C1 segment of cervical spinal cord (tissue), 14 donors: ENCODE data around the gene TRMT44.
"Not testable (repeated sequence)": the region's sequence is repeated elsewhere in the genome, so short reads cannot be mapped to it uniquely, and the experiment has no call there.

Source experiments
- DNase-seq, 14 donors: peaks; one replicate each; lab custom pipeline; 2025; lab: John Stamatoyannopoulos, UW

TRMT44 gene

DNA sequence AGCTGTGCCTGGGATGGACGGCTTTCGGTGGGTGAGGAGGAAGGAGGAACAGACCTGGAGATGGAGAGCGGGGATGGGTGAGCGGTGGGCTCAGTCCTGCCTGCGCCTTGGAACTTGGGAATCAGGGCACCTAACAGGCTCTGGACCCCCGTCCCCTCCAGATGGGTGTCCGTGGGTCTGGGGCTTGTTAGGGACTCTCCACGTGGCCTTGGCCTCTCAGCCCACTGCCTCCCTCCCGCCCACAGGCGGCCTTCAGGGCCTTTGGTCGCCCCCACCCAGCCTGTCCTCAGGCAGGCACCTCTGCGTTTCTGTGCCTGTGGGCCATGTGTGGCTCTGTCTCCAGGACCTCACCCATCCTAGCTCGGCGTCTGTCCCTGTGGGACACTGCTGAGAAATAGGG lies 29.0 kb downstream of the TRMT44 start:
- DNase-seq: no peak

- peak in 2 of 14 donors; percentile 7 to 30 for DNase-seq
These were observed 30.0 kb downstream of the TRMT44 start for GRCh38 chr4:8470451-8471024.

DNA sequence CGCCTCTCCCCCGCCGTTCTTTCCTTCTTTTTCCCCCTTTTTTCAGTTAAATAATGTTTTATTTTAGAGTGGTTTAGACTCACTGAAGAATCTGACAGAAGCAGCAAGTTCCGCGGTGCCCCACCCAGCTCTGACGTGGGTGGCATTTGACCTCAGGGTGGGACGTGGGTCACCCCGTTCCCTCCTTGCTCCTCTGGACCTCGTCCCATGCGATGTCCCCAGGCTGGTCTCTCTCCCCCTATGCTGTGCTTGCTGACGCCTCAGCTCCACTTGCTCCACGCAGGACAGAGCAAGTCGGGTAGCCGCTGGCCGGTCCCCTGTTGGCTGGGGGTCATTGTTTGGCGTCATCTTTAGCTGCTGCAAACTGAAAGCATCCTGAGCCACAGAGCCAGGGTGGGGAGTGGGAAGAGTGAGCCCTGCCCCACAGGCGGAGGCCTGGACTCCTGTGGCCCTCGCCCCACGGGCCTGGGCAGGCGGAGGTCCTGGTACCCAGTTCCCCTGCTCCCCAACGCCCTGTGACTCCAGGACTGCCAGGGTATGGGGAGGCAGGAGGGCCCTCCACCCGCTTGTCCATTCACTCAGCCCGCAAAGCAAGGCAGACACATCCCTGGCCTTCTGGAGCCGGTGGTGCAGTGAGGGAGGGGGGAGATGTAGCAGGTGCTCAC lies 30.8 kb downstream of the TRMT44 start:
- no peak for DNase-seq

- no peak for DNase-seq
These were observed 31.6 kb downstream of the TRMT44 start for GRCh38 chr4:8472158-8472688.

- no peak for DNase-seq
These were observed 32.2 kb downstream of the TRMT44 start for GRCh38 chr4:8472689-8473197.

DNA sequence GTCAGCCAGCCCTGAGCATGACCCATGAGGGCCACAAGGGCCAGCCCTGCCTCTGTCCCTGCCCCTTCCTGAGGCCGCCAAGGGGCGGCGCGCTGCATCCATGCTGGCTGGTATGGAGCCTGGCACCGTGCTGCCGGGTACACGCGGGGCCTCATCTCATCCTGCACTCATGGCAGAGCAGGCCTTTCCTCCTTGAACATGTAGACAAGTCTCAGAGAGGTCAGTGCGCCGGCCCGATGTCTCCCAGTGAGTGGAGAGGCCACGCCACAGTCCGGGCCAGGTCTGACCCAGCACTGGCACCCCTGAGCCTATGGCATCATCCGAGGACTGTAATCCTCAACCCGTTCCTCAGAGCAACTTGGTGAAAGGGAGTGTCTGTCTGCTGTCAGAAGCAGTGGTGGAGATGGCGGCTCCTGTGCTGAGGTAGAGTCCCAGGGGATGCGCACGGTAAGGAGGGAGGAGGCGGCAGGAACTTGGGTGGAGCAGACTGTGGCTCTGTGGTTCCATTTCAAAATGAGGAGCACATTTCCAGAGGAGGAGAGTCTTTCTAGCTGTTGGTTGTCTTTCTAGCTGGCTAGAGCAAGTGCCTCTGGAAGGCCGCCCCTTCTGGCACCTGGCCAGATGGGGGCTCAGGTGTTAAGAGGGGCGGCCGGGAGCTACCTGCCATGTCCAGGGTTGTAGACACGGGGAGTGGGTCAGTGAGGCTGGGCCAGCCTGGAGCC lies 32.8 kb downstream of the TRMT44 start:
- no peak for DNase-seq

DNA sequence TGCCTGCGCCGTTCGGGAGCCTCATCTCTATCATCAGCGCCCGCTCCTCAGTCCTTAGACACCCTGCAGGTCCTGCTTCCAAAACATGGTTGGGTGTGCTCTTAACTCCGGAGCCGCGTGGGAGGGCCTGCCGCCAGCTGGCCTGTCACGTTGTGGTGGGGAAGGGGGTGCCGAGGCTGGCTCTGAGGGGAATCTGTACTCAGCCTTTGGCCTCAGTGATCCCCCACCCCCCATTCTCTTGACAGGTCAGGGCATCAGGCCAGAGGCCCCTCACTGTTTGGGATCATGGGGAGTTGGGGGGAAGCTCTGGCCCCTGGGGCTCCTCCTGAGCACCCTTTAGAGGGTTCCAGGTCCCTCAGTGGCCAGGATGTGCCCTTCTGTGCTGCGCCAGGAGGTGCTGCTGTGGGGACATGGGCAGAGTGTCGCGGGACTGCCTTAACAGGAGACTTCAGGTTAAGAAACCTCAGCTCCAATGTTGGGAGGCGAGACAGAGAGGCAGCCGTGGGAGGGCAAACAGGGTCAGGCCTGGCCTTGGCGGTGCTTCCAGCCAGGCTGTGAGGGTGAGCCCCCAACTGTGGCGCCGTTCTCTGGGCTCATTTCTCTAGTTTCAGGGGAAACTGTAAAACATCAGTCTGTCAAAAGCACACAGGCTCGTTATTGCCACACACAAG lies 33.5 kb downstream of the TRMT44 start:
- DNase-seq: no peak

DNA sequence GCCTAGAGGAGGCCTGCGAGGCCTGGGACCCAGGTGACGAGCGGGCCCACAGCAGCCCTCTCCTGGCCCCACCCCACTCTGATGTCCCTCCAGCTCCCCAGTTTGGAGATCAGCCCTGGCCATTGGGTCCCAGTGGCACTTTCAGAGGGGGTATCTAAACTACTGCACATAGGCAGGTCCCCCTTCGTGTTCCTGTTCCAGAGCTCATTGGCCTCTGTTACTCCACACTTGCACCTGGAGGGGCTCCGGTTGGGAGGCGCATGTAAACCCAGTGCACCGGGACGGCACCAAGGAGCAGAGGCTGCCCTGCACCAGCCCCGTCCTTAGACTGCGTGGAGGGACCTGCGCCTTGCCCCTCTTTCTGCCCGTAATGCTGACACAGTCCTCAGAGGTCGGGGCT lies 34.3 kb downstream of the TRMT44 start:
- DNase-seq: no peak

- no peak for DNase-seq
These were observed 35.4 kb downstream of the TRMT44 start for GRCh38 chr4:8475751-8476575.

GRCh38 chr4:8477095-8477635 lies 36.6 kb downstream of the TRMT44 start:
- DNase-seq: no peak

- DNase-seq: no peak
These were observed 37.1 kb downstream of the TRMT44 start for GRCh38 chr4:8477676-8478075.

GRCh38 chr4:8478371-8478770 lies 37.8 kb downstream of the TRMT44 start:
- DNase-seq: no peak

DNA sequence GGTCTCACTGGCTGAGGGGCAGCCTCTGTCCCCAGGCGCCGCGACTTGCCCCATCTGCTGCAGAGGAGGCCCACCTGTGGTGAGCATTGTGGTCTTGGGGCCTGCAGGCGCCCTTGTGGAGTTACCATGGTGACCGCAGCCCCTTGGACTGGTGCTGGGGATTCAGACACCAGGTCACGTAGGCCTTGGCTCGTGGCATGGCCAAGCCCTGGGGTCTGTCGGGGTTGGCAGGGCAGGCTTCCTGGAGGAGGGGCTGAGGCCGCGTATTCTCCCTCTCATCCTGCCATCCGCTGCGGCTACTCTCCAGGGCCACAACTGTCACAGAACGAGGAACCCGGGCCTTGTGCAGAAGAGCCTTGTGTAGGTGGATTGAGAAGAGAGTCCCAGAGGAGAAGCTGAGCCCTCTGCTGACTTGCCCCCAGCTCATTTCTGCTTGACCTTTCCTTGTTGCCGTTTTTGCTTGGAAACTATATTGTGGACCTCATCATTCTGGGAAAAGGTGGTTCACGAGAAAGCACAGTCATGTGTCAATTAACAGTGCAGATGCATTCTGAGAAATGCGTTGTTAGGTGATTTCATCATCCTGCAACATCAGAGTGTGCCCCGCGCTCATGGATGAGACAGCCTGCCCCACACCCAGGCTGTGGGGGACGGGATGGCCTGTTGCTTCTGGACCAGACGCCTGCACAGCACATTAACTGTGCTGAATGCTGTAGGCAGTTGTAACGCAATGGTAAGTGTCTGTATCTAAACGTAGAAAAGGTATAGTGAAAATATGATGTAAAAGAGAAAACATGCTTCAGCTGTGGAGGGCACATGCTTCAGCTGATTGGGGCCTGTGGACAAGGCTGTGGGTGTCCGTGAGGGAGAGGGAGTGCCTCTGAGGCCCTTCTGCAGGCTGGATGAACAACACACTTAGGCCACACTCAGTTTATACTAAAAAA lies 38.5 kb downstream of the TRMT44 start:
- DNase-seq: no peak

DNA sequence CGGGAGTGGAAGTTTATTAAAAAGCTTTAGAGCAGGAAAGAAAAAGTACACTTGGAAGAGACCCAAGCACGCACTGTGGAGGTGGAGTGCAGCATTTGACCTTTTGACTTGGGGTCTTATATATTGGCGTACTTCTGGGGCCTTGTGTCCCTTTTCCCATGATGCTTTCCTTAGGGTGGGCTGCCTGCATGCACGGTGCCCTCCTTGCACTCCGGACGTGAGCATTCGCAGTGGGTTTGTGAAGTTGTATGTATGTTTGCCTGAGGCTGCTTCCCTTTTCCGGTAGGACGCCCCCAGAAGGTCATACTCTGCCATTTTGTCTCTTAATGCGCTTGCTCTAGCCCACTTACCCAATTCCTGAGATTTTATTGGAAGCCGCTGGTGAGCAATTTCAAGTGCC lies 39.6 kb downstream of the TRMT44 start:
- no peak for DNase-seq

GRCh38 chr4:8486643-8487042 lies 46.1 kb downstream of the TRMT44 start:
- DNase-seq: not testable (repeated sequence)

DNA sequence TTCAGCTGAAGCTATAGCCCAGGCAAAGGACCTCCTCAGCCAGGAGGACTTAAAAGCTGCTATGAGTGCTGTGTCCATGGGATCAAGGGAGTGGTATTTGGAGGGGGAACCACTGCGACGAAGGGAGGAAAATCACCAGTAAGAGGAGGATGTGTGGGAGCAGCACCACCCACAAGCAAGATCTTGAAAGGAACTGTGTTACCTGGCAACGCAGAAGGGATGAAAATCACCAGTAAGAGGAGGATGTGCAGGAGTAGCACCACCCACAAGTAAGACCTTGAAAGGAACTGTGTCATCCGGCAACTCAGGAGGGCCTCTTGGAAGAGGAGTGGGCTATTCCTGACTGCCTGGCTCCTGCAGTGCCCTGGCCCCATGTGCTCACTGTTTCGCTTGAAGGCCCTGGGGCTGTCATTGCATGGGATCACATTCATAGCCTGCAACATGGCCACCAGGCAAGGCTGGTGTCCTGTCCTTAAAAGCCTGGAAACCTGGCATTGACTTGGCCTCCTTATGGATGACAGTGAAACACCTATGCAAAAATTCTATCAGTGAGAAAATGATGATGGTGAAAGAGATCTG lies 48.3 kb downstream of the TRMT44 start:
- DNase-seq: no peak

DNA sequence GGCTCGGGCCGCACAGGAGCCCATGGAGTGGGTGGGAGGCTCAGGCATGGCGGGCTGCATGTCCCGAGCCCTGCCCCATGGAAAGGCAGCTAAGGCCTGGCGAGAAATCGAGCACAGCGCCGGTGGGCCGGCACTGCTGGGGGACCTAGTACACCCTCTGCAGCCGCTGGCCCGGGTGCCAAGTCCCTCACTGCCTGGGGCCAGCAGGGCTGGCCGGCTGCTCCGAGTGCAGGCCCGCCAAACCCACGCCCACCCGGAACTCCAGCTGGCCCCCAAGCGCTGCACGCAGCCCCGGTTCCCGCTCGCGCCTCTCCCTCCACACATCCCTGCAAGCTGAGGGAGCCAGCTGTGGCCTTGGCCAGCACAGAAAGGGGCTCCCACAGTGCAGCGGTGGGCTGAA lies 50.9 kb downstream of the TRMT44 start:
- DNase-seq: not testable (repeated sequence)

DNA sequence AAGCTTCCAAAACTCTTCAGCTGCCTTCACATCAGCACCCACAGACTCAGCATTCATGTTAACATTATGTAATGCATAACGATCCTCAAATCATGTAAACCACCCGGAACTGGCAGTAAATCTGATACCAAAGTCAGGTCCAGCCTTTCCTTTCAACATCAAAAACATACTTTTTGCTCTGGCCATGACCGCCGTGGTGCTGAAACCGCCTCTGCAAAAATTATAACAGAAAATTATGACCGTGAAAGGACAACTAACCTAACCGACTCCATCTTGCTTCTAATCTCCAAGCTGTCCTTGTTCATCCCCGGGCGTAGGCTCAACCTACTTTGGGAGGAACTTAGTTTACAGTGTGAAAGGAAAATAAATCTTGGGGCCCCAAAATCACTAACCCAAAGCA lies 51.6 kb downstream of the TRMT44 start:
- DNase-seq: no peak

DNA sequence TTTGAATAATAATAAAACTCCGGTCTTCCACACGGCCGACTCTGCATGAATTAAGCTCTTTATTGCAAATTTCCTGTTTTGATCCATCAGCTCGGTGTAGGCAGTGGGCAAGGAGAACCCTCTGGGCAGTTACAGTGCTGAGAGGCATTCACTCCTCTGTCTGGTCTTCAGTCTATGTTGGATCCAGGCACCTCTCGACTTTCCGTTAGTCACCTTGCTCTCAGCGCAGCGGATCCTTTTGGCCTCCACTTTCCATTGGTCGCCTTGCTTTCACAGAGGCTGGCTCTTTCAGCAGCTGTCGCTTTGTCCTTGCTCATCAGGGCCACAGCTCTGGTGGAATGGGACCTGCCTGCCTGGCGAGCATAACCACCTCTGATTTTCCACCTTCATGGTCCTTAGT lies 52.9 kb downstream of the TRMT44 start:
- DNase-seq: no peak
